AG10803 (cell line): ENCODE results near the gene CD2AP.
"Not testable (repeated sequence)": the region's sequence is repeated elsewhere in the genome, so short reads cannot be mapped to it uniquely, and the experiment has no call there.

Experiments
- DNase-seq: peaks from one replicate; pipeline ENCODE4 v3.0.0; 2010; ENCODE audit warnings: low read depth
- H3K4me3 ChIP-seq: 2 replicates; pipeline ENCODE4 v1.5.1; 2011; ENCODE audit warnings: mild to moderate bottlenecking, low read length, control low read depth
- TF ChIP-seq, protein P1 (sequence below): conservative IDR thresholded peaks from 2 replicates; pipeline ENCODE4 v1.5.1; 2011; ENCODE audit warnings: mild to moderate bottlenecking, low read length, control low read depth, inconsistent platforms

Gene CD2AP

DNA sequence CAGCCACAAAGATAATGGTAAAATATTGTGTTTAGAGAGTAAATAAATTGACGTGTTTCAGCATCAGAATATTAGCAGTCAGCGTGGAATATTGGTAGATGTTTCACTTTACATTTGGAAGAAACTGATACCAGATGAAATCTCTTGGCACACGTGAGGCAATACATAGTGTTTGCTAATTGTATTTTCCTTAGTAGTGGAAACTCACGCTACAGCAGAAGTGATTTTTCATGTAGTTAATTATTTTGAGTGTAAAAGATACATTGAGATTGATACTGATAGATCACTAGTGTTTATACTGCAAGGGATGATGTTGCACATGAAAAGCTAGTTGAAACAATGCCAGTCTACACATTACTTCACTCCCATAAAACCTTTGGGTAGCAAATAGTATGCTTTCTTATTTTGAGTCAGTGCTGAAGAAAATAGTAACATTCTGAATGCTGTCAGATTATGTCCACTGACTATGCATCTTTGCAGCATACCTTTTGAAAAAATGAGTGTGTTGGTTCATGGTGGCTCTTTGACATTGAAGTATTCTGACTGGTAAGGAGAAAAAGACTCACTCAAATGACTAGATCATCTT lies 59.3 kb downstream of the CD2AP start:
- no peak overlapping the region for H3K4me3 ChIP-seq
- DNase-seq: no peak
- TF ChIP-seq, protein P1, sequence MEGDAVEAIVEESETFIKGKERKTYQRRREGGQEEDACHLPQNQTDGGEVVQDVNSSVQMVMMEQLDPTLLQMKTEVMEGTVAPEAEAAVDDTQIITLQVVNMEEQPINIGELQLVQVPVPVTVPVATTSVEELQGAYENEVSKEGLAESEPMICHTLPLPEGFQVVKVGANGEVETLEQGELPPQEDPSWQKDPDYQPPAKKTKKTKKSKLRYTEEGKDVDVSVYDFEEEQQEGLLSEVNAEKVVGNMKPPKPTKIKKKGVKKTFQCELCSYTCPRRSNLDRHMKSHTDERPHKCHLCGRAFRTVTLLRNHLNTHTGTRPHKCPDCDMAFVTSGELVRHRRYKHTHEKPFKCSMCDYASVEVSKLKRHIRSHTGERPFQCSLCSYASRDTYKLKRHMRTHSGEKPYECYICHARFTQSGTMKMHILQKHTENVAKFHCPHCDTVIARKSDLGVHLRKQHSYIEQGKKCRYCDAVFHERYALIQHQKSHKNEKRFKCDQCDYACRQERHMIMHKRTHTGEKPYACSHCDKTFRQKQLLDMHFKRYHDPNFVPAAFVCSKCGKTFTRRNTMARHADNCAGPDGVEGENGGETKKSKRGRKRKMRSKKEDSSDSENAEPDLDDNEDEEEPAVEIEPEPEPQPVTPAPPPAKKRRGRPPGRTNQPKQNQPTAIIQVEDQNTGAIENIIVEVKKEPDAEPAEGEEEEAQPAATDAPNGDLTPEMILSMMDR: no peak

DNA sequence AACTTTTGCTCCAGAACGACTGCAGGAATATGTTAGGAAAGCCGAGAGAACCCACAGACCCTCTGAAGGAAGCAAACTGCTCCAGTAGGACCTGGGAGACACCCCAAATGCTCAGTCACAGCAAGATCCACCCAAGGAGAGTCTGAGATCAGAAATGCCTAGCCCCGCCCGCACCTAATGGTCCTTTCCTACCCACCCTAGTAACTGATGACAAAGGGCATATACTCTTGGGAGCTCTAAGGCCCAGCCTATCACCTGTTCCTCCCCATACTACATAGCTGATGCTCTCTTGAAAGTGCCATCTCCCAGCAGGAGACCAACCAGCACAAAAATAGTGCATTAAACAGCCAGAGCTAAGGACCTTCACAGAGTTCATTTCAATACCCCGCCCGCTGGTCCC lies 67.6 kb downstream of the CD2AP start:
- TF ChIP-seq, protein P1: no peak
- no peak overlapping the region for H3K4me3 ChIP-seq
- no peak for DNase-seq

DNA sequence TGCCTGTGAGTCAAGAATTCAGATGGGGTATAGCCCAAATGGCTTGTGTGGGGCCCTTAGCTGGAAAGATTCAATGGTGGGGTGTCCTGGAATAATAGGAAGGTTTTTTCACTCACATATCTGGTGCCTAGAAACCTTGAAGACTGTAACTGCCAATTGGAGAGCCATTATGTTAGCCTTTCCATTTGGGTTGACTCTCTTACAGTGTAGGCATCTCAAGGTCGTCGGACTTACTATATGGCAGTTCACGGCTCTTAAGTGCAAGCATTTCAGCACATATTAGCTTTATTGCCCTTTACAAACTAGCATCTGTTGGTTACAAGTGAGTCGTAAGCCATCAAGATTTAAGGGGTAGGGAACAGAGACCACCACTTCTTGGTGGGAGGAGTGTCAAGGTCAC lies 74.1 kb downstream of the CD2AP start:
- DNase-seq: no peak
- H3K4me3 ChIP-seq: no peak overlapping the region
- TF ChIP-seq, protein P1: no peak

DNA sequence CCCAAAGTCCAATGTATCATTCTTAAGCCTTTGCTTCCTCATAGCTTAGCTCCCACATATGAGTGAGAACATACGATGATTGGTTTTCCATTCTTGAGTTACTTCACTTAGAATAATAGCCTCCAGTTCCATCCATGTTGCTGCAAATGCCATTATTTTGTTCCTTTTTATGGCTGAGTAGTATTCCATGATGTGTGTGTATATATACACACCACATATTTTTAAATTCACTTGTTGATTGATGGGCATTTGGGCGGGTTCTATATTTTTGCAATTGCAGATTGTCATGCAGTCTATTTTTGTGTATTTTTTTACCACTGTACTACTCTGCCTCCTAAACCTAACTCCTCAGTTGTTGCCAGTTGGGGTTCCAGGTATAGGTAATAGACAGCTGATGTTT lies 74.7 kb downstream of the CD2AP start:
- no peak for DNase-seq
- TF ChIP-seq, protein P1: no peak
- no peak overlapping the region for H3K4me3 ChIP-seq

DNA sequence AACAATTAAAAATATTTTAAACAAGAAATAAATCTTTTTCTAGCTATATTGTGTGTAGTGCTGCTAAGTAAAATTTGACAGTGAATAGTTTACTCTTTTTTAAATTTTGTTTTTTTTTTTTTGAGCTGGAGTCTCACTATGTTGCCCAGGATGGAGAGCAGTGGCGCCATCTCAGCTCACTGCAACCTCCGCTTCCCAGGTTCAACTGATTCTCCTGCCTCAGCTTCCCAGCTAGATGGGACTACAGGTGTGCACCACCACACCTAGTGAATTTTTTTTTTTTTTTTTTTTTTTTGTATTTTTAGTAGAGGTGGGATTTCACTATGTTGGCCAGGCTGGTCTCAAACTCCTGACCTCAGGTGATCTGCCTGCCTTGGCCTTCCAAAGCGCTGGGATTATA lies 75.7 kb downstream of the CD2AP start:
- DNase-seq, H3K4me3 ChIP-seq: not testable (repeated sequence)

DNA sequence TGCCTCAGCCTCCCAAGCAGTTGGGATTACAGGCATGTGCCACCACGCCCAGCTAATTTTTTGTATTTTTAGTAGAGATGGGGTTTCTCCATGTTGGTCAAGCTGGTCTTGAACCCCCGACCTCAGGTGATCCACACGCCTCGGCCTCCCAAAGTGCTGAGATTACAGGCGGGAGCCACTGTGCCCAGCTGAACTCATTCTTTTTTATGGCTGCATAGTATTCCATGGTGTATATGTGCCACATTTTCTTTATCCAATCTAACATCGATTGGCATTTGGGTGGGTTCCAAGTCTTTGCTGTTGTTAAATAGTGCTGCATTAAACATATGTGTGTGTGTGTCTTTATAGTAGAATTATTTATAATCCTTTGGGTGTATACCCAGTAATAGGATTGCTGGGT lies 78.9 kb downstream of the CD2AP start:
- DNase-seq, H3K4me3 ChIP-seq: not testable (repeated sequence)

DNA sequence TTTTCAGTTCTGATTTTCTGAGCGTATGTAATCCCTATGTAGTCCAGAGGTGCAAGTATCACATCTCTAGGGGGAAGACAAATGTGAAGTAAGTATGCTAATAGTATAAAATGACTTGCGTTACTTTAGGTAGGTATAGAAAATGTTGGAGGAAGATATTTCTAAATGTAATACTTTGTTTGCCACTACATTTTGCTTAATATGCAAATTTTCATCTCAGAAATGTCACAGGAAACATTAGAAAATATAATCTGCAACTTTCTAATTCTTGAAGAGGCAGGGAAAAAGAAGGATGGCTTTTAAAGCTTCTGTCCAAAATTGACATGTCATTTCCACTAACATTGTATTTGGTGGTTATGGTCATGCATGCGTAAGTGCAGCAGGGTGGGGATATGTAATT lies 85.6 kb downstream of the CD2AP start:
- H3K4me3 ChIP-seq: no peak overlapping the region
- DNase-seq: no peak
- TF ChIP-seq, protein P1: no peak

DNA sequence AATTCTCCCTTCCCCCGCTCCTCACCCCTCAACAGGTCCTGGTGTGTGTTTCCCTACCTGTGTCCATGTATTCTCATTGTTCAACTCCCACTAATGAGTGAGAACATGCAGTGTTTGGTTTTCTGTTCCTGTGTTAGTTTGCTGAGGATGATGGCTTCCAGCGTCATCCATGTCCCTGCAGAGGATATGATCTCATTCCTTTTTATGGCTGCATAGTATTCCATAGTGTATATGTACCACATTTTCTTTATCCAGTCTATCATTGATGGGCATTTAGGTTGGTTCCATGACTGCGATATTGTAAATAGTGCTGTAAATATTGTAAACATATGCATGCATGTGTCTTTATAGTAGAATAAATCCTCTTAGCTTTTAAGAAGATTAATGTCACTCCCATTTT lies 89.0 kb downstream of the CD2AP start:
- DNase-seq, H3K4me3 ChIP-seq: not testable (repeated sequence)

DNA sequence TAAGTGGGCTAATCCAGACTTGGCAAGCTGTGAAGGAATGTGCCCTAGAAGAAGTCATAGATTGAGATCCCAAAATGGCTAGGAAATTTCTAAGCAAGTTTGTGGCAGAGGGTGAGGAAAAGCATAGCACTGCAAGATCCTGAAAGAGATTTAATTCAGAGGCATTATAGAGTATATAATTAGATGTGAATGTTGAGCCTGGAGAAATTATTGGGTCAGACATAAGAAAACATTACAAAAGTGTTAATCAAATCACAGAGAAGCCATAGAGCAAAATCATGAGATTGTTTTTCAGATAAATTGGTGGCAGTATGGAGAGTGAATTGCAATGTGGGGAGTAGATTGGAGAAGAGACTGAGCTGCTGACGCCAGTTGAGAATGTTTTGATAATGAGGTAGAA lies 90.0 kb downstream of the CD2AP start:
- no peak for DNase-seq
- H3K4me3 ChIP-seq: no peak overlapping the region
- TF ChIP-seq, protein P1: no peak
